ENCODE results near the gene ZKSCAN4.

ZKSCAN4 gene

GRCh38 chr6:28254121-28254519 is 2.1 kb upstream of the ZKSCAN4 start:
- in situ Hi-C loops (cut with MboI; ENCODE audit: low pct_unique_long_range_greater_than_20kb, low sequenced_read_pairs) = no loop called here
- peak; percentile 19 for DNase-seq

GRCh38 chr6:28251661-28252008 is 434 bp downstream of the ZKSCAN4 start:
- DNase-seq = no peak
- in situ Hi-C loops (cut with MboI; ENCODE audit: low pct_unique_long_range_greater_than_20kb, low sequenced_read_pairs) = no loop called here

GRCh38 chr6:28250747-28251146 is 1.3 kb downstream of the ZKSCAN4 start:
- DNase-seq = no peak
- in situ Hi-C loops (cut with MboI; ENCODE audit: low pct_unique_long_range_greater_than_20kb, low sequenced_read_pairs) = no loop called here

DNA sequence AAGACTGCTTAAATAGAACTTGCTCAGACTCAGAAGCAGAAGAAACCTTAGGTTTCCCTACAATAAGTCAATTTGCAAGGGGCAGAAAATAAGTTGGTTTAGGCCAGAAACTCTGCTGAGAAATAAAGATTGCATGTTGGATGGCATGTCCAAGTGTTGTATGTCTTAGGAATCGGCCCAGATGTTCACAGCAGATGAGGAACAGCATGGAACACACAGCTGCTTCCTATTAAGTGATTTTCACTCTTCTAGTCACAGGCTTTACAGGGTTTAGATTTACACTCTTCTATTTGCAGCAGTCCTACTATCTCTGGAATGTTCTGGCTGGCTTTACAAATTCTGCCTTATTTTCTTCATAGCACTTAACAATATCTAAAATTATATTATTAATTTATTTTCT is 3.2 kb downstream of the ZKSCAN4 start:
- DNase-seq = no peak
- in situ Hi-C loops (cut with MboI; ENCODE audit: low pct_unique_long_range_greater_than_20kb, low sequenced_read_pairs) = no loop called here

GRCh38 chr6:28245206-28245941 is 6.7 kb downstream of the ZKSCAN4 start:
- no peak for DNase-seq
- in situ Hi-C loops (cut with MboI; ENCODE audit: low pct_unique_long_range_greater_than_20kb, low sequenced_read_pairs) = no loop called here

DNA sequence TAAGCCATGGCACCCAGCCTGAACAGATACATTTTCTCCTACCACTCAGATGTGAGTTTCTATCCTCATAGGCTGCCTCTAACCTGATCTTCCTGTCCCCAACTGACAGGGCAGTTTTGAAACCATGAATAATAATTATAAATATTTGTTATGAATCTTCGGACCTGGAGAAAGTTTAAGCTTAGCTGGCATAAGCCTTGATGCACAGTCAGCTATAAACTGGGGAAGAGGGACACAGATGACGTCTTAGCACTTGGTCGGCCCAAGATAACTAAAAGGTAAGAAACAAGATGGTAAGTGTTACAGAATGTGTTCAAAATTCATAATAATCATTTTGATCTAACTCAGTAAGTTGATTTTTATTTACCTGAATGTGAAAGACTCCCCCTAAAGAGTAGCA is 8.1 kb downstream of the ZKSCAN4 start:
- no peak for DNase-seq
- in situ Hi-C loops (cut with MboI; ENCODE audit: low pct_unique_long_range_greater_than_20kb, low sequenced_read_pairs) = no loop called here

- in situ Hi-C loops (cut with MboI; ENCODE audit: low pct_unique_long_range_greater_than_20kb, low sequenced_read_pairs) = no loop called here
- no peak for DNase-seq
These were observed 11.6 kb downstream of the ZKSCAN4 start for GRCh38 chr6:28240471-28240870.

- no peak for DNase-seq
- in situ Hi-C loops (cut with MboI; ENCODE audit: low pct_unique_long_range_greater_than_20kb, low sequenced_read_pairs) = no loop called here
These were observed 12.4 kb downstream of the ZKSCAN4 start for GRCh38 chr6:28239636-28240035.

DNA sequence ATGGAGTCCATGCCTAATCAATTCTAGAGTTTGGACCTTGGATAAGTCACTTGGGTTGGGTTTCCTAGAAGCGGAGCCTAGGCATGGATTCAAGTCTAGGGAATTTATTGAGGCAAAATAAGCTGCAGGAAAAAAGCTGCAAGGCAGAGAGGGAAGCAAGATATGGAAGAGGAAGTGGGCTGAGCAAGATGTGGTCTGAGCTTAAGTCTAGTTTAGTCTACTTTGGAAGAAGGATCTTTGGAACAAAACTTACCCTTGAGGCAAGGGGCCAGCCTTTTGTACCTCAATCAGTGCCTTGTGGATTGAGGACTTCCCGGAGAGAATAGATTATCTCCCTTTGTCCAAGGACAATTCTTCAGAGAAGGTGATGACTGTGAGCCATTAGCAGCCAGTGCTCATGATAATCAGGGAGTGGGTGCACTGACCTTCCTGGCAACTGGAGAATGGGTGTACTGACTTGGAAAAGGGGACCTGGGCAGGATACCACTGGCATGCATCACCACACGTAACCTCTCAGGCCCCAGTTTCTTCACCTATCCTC is 16.1 kb downstream of the ZKSCAN4 start:
- in situ Hi-C loops (cut with MboI; ENCODE audit: low pct_unique_long_range_greater_than_20kb, low sequenced_read_pairs) = no loop called here
- peak; percentile 33 for DNase-seq

DNA sequence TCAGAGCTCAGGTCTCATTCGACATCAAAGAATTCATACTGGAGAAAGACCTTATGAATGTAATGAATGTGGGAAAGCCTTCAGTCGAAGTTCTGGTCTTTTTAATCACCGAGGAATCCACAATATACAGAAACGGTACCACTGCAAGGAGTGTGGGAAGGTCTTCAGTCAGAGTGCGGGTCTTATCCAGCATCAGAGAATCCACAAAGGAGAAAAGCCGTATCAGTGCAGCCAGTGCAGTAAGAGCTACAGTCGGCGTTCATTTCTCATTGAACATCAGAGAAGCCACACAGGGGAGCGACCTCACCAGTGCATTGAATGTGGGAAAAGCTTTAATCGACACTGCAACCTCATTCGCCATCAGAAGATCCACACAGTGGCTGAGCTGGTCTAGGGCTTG is 19.3 kb downstream of the ZKSCAN4 start:
- in situ Hi-C loops (cut with MboI; ENCODE audit: low pct_unique_long_range_greater_than_20kb, low sequenced_read_pairs) = no loop called here
- DNase-seq = no peak

DNA sequence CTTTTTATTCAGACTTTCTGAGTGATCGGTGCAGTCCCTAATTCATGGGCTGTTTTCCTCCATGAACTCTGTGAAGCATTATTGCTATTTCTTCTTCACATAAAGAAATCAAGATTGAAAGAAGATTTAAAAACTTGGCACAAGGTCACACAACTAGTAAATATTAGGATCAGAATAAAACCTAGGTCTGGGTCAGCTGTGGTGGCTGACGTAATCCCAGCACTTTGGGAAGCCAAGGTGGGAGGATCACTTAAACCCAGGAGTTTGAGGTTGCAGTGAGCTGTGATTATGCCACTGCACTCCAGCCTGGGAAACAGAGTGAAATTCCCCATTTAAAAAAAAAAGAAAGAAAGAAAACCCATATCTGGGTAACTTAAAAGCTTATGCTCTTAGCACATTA is 25.6 kb downstream of the ZKSCAN4 start:
- DNase-seq = no peak
- in situ Hi-C loops (cut with MboI; ENCODE audit: low pct_unique_long_range_greater_than_20kb, low sequenced_read_pairs) = no loop called here

DNA sequence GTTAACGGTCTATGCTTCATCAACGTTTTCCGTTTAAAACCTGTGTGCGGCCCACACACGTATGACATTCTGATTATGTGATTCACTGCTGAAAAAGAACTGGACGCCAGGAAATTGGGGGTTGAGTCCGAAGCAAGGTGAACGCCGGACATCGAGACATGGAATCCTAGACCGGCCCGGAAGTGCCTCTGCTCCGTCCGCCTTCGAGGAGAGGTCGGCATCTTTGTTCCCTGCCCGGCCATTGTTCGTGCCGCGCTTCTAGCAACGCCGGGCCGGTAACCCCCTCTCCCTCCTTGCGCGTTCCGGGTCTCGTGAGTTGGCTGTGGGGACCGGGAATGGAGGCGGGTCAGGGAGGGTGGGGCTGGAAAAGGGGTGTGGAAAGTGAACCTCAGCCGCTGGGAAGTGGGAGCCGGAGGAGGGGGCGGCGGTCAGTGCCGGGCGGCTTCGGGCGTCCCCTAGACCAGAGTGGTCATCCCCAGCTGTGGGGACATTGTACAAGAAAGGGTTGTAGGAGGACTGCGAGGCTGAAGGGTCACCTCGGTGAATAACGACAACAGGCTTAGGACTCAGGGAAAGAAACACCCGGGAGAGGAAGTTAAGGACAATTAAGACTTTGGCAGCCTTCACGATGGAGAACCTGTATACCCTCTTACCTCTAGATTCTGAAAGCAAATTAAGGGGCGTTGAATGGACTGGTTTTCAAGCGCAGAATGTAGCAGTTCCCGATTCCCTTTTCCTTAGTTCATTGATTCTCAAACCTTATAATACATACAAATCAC is 26.8 kb downstream of the ZKSCAN4 start, which contains the start of gene ZSCAN9:
Gene ZSCAN9, plus strand, starts transcription at position 220 of the 779 bp plus-strand sequence. CDS start 1,810 bp downstream, outside the sequence.
- DNase-seq = peak; percentile 77
- in situ Hi-C loops (cut with MboI; ENCODE audit: low pct_unique_long_range_greater_than_20kb, low sequenced_read_pairs) = no loop called here

- in situ Hi-C loops (cut with MboI; ENCODE audit: low pct_unique_long_range_greater_than_20kb, low sequenced_read_pairs) = no loop called here
- peak; percentile 26 for DNase-seq
These were observed 27.7 kb downstream of the ZKSCAN4 start for GRCh38 chr6:28224131-28225055.

GRCh38 chr6:28220257-28221133 is 31.6 kb downstream of the ZKSCAN4 start:
- no peak for DNase-seq
- in situ Hi-C loops (cut with MboI; ENCODE audit: low pct_unique_long_range_greater_than_20kb, low sequenced_read_pairs) = no loop called here

- DNase-seq = peak; percentile 80
- in situ Hi-C loops (cut with MboI; ENCODE audit: low pct_unique_long_range_greater_than_20kb, low sequenced_read_pairs) = no loop called here
These were observed 33.5 kb downstream of the ZKSCAN4 start for GRCh38 chr6:28218312-28219248.

DNA sequence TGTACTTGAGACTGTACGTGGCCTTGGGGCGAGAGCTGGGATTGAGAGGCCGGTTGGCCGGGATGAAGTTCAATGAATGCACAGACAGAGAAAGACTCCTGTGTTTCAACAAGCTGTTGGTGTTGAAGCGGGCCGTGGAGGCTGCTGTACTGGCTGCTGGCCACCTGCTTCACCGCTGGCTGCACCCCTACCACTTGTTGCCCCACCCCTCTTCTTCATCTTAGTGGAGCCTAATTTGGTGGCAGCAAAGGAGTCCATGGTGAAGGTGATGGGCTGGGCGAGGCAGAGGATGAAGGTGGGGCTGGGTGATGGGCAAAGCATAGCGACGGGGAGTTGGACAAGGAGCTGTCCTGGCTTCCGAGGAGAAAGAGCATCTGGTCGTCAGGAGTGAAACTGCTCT is 34.2 kb downstream of the ZKSCAN4 start:
- in situ Hi-C loops (cut with MboI; ENCODE audit: low pct_unique_long_range_greater_than_20kb, low sequenced_read_pairs) = no loop called here
- no peak for DNase-seq

DNA sequence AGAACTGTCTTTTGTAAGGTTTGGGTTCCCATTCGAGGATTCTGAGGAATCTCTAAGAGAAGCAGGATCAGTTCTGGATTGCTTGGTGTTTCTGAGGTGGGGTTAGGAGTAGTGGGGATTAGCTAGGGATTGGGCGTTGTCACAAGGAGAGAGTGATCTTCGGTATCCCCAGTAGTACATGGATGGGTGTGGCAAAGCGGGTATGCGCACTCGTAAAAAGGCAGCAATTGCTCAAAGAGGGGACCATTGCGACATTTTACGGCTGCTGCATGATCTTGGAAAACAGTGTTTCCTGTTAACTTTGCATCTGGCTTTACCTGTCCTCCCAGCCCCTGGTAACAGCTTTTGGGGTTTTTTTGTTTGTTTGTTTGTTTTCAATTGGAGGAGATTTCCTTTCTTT is 36.6 kb downstream of the ZKSCAN4 start:
- in situ Hi-C loops (cut with MboI; ENCODE audit: low pct_unique_long_range_greater_than_20kb, low sequenced_read_pairs) = no loop called here
- DNase-seq = no peak

DNA sequence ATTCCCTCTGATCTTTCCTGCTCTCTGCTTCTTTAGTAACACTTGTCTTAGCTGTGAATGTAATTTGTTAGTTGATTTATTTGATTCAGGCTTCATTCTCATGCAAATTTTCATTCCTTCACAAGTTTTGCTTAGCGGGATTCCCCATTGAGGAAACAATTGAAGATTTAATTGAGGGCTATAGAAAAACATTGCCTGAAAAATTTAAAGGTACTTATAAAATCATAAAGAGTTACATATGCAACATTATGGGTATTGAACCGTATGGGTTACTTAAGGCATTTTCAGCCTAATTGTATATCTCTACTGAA is 38.9 kb downstream of the ZKSCAN4 start:
- no peak for DNase-seq
- in situ Hi-C loops (cut with MboI; ENCODE audit: low pct_unique_long_range_greater_than_20kb, low sequenced_read_pairs) = no loop called here

Measured in KBM-7 (cell line).